GM06990 (cell line): ENCODE results near the gene RBM47.

ENCODE experiments used
- DNase-seq: peaks from one replicate; pipeline ENCODE4 v3.0.0-alpha.2; 2011; ENCODE audit not compliant: insufficient read length; ENCODE audit errors: extremely low read depth
- H3K27me3 ChIP-seq: replicated peaks from 2 replicates; pipeline ENCODE4 v1.6.0; 2011; ENCODE audit warnings: low read length; ENCODE audit not compliant: control insufficient read depth, insufficient read depth
- H3K36me3 ChIP-seq: 2 replicates; pipeline ENCODE4 v1.5.1; 2011; ENCODE audit warnings: low read length; ENCODE audit not compliant: control insufficient read depth, insufficient read depth
- H3K4me3 ChIP-seq: replicated peaks from 2 replicates; pipeline ENCODE4 v1.5.1; 2011; ENCODE audit warnings: low read depth, mild to moderate bottlenecking, control low read depth, low read length
- TF ChIP-seq, protein P1 (sequence below): IDR thresholded peaks from 2 replicates; pipeline ENCODE4 v1.5.1; 2011; ENCODE audit warnings: low read length, control low read depth, mild to moderate bottlenecking, inconsistent platforms; ENCODE audit not compliant: insufficient read depth, poor library complexity, severe bottlenecking

RBM47 gene

DNA sequence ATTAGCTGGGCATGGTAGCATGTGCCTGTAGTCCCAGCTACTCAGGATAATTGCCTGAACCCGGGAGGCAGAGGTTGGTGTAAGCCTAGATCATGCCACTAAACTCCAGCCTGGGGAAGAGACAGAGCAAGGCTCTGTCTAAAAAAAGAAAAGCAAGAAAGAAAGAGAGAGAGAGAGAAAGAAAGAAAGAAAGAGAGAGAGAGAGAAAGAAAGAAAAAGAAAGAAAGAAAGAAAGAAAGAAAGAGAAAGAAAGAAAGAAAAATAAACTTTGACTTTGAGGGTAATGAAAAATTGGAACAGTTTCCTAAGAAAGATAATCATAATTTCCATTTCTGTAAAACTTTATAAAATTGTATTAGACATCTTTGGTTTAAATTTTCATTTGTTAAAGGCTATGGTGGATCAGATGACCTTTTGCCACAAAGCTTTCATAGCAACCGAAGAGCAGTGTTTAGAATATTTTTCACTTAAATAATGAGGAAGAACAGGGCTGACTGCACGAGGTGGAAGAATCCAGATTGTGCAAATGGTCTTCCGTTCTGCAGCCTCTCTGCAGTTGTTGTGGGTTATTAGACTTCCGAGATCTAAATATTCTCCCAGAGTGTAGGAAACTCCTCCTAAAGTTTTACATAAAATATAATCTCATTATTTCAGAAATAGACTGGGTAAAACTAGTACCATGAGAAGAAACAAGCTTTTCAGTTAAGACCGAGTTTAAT lies 55.9 kb downstream of the RBM47 start:
- Histone ChIP-seq H3K36me3 (peaks cover 3% of the 10 kb centered on the region), H3K27me3 (no peaks in the 10 kb centered on the region), H3K4me3 (peak overlapping the region; percentile 6; the same call in 1 of the 2 replicates)
- DNase-seq: peak; percentile 48
- TF ChIP-seq, protein P1, sequence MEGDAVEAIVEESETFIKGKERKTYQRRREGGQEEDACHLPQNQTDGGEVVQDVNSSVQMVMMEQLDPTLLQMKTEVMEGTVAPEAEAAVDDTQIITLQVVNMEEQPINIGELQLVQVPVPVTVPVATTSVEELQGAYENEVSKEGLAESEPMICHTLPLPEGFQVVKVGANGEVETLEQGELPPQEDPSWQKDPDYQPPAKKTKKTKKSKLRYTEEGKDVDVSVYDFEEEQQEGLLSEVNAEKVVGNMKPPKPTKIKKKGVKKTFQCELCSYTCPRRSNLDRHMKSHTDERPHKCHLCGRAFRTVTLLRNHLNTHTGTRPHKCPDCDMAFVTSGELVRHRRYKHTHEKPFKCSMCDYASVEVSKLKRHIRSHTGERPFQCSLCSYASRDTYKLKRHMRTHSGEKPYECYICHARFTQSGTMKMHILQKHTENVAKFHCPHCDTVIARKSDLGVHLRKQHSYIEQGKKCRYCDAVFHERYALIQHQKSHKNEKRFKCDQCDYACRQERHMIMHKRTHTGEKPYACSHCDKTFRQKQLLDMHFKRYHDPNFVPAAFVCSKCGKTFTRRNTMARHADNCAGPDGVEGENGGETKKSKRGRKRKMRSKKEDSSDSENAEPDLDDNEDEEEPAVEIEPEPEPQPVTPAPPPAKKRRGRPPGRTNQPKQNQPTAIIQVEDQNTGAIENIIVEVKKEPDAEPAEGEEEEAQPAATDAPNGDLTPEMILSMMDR: no peak

GRCh38 chr4:40572692-40573310 lies 56.9 kb downstream of the RBM47 start:
- TF ChIP-seq, protein P1: no peak
- Histone ChIP-seq H3K4me3 (no peak overlapping the region), H3K27me3 (no peaks in the 10 kb centered on the region), H3K36me3 (peaks cover 3% of the 10 kb centered on the region)
- peak; percentile 64 for DNase-seq

- TF ChIP-seq, protein P1: no peak
- Histone ChIP-seq H3K36me3 (peaks cover 3% of the 10 kb centered on the region), H3K27me3 (no peaks in the 10 kb centered on the region), H3K4me3 (no peak overlapping the region)
- no peak for DNase-seq
Measured at GRCh38 chr4:40571208-40571607, 58.5 kb downstream of the RBM47 start.

GRCh38 chr4:40570348-40571077 lies 59.2 kb downstream of the RBM47 start:
- no peak overlapping the region for H3K4me3 ChIP-seq
- TF ChIP-seq, protein P1: no peak
- no peaks in the 10 kb centered on the region for H3K27me3 ChIP-seq
- no peak for DNase-seq
- peaks cover 1% of the 10 kb centered on the region for H3K36me3 ChIP-seq

DNA sequence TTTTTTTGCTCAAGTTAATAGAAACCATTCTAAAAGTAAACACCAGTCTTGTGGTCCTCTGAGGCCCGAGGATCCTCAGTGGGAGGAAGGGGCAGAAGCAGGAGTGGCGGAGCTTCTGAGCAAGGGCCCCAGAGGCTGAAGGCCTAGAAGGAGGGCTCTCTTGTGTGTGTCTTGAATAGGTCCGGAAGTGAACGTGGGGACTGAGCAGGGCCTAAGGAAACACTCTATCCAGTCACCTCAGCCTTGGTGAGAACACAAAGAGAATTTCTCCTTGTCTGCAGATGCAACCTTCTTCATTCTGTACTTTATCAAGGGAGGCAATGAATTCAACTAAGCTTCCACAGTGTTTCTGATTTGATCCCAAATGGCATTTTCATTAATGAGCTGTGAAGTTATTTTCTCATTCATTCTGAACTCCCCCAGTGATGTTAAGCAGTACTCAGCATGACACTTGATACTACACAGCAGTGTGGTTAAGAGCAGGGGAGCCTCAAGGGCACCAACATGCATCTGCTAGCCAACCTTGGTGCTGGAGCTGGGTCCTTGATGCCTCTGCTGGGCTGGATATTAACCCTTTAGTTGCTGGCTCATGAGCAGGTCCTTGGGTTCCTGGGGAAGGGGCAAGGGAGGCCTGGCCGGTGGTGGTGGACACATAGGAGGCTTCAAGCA lies 64.7 kb downstream of the RBM47 start:
- Histone ChIP-seq H3K36me3 (no peaks in the 10 kb centered on the region), H3K27me3 (no peaks in the 10 kb centered on the region), H3K4me3 (no peak overlapping the region)
- TF ChIP-seq, protein P1: no peak
- no peak for DNase-seq
